Mononuclear cell (primary cell): Measurements from ENCODE around the gene POLR2A. TPM values are rescaled to one million over a fixed set of nuclear protein-coding genes. Genes with fewer than 3 reads are reported as not detected.

Experiments used
- H3K27me3 ChIP-seq: 2 replicates; pipeline ENCODE4 v1.6.0; 2011; ENCODE audit warnings: low read length, control low read depth; ENCODE audit not compliant: insufficient read depth
- H3K4me1 ChIP-seq: 2 replicates; pipeline ENCODE4 v1.5.1; 2011; ENCODE audit warnings: mild to moderate bottlenecking, low read length, control low read depth; ENCODE audit not compliant: insufficient read depth
- H3K4me3 ChIP-seq: 2 replicates; pipeline ENCODE4 v1.5.1; 2011; ENCODE audit warnings: mild to moderate bottlenecking, low read length, moderate library complexity
- H3K9me3 ChIP-seq: 2 replicates; pipeline ENCODE4 v1.5.1; 2011; ENCODE audit warnings: low read depth, mild to moderate bottlenecking, control low read depth, low read length
- total RNA-seq: library from RNA; depleted of rRNA; stranded (reverse); fragments of >200 nt; gene quantifications from one replicate; pipeline ENCODE4 v1.2.3, GENCODE V29; 2012

The POLR2A gene
- total RNA-seq, 1 donor: 174 TPM

GRCh38 chr17:7502171-7502847 is 18.1 kb downstream of the POLR2A start:
- Histone ChIP-seq H3K4me1 (no peaks in the 10 kb centered on the region), H3K9me3 (no peaks in the 10 kb centered on the region), H3K27me3 (no peaks in the 10 kb centered on the region), H3K4me3 (no peak overlapping the region)

- H3K4me1 ChIP-seq: no peaks in the 10 kb centered on the region
- no peaks in the 10 kb centered on the region for H3K27me3 ChIP-seq
Observed at GRCh38 chr17:7502987-7503386, 18.8 kb downstream of the POLR2A start.

DNA sequence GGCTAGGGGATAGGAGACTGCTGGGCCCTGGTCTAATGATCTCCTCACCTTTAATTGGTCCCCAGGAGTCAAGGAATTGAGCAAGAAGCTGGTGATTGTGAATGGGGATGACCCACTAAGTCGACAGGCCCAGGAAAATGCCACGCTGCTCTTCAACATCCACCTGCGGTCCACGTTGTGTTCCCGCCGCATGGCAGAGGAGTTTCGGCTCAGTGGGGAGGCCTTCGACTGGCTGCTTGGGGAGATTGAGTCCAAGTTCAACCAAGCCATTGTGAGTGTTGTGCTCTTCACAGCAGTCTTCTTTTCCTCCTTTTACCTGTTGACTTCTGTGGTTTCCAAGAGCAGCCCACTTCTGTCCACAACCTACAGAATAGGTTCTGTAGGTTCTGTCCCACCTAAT is 19.4 kb downstream of the POLR2A start:
- H3K27me3 ChIP-seq: no peaks in the 10 kb centered on the region
- no peaks in the 10 kb centered on the region for H3K9me3 ChIP-seq
- H3K4me3 ChIP-seq: no peak overlapping the region
- H3K4me1 ChIP-seq: no peaks in the 10 kb centered on the region

More at GRCh38 chr17:7502987-7503386, 18.8 kb downstream of the POLR2A start:
- no peaks in the 10 kb centered on the region for H3K9me3 ChIP-seq
- H3K4me3 ChIP-seq: no peak overlapping the region

GRCh38 chr17:7508145-7508544 is 24.0 kb downstream of the POLR2A start:
- Histone ChIP-seq H3K4me1 (no peaks in the 10 kb centered on the region), H3K4me3 (no peak overlapping the region), H3K27me3 (no peaks in the 10 kb centered on the region), H3K9me3 (no peaks in the 10 kb centered on the region)

GRCh38 chr17:7508846-7509245 is 24.7 kb downstream of the POLR2A start:
- H3K27me3 ChIP-seq: no peaks in the 10 kb centered on the region
- no peaks in the 10 kb centered on the region for H3K4me1 ChIP-seq
- no peaks in the 10 kb centered on the region for H3K9me3 ChIP-seq
- no peak overlapping the region for H3K4me3 ChIP-seq

- Histone ChIP-seq H3K4me3 (no peak overlapping the region), H3K9me3 (no peaks in the 10 kb centered on the region), H3K27me3 (no peaks in the 10 kb centered on the region), H3K4me1 (peaks cover 1% of the 10 kb centered on the region)
Observed at GRCh38 chr17:7509937-7510336, 25.8 kb downstream of the POLR2A start.

DNA sequence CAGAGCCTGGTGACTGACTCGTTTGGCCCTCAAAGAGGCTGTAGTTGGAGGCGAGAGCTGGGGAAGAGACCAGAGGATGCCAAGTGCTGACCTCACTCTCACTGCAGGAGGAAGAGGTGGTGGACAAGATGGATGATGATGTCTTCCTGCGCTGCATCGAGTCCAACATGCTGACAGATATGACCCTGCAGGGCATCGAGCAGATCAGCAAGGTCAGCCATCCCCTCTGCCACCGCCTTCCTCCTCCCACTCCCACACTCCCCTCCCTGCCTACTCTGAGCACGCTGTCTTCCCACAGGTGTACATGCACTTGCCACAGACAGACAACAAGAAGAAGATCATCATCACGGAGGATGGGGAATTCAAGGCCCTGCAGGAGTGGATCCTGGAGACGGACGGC is 26.9 kb downstream of the POLR2A start:
- H3K4me1 ChIP-seq: peaks cover 13% of the 10 kb centered on the region
- no peaks in the 10 kb centered on the region for H3K27me3 ChIP-seq
- H3K4me3 ChIP-seq: no peak overlapping the region

GRCh38 chr17:7512105-7512504 is 27.9 kb downstream of the POLR2A start:
- peaks cover 16% of the 10 kb centered on the region for H3K4me1 ChIP-seq
- H3K4me3 ChIP-seq: no peak overlapping the region
- no peaks in the 10 kb centered on the region for H3K9me3 ChIP-seq
- no peaks in the 10 kb centered on the region for H3K27me3 ChIP-seq

More for the DNA sequence above, 26.9 kb downstream of the POLR2A start:
- H3K9me3 ChIP-seq: no peaks in the 10 kb centered on the region

DNA sequence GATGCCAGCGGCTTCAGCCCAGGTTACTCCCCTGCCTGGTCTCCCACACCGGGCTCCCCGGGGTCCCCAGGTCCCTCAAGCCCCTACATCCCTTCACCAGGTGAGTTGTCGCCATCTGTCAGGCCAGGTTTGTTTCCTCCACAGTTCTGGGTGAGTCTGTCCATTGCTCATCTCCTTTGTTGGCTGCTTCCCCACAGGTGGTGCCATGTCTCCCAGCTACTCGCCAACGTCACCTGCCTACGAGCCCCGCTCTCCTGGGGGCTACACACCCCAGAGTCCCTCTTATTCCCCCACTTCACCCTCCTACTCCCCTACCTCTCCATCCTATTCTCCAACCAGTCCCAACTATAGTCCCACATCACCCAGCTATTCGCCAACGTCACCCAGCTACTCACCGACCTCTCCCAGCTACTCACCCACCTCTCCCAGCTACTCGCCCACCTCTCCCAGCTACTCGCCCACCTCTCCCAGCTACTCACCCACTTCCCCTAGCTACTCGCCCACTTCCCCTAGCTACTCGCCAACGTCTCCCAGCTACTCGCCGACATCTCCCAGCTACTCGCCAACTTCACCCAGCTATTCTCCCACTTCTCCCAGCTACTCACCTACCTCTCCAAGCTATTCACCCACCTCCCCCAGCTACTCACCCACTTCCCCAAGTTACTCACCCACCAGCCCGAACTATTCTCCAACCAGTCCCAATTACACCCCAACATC is 28.8 kb downstream of the POLR2A start:
- peaks cover 16% of the 10 kb centered on the region for H3K4me1 ChIP-seq
- H3K27me3 ChIP-seq: no peaks in the 10 kb centered on the region
- no peak overlapping the region for H3K4me3 ChIP-seq
- no peaks in the 10 kb centered on the region for H3K9me3 ChIP-seq

- H3K27me3 ChIP-seq: no peaks in the 10 kb centered on the region
- H3K4me3 ChIP-seq: no peak overlapping the region
Observed at GRCh38 chr17:7513850-7514419, 29.8 kb downstream of the POLR2A start.

GRCh38 chr17:7515911-7516610 is 31.9 kb downstream of the POLR2A start:
- H3K27me3 ChIP-seq: no peaks in the 10 kb centered on the region
- no peaks in the 10 kb centered on the region for H3K9me3 ChIP-seq
- H3K4me1 ChIP-seq: peaks cover 16% of the 10 kb centered on the region
- no peak overlapping the region for H3K4me3 ChIP-seq

More at GRCh38 chr17:7513850-7514419, 29.8 kb downstream of the POLR2A start:
- Histone ChIP-seq H3K4me1 (peaks cover 16% of the 10 kb centered on the region), H3K9me3 (no peaks in the 10 kb centered on the region)

DNA sequence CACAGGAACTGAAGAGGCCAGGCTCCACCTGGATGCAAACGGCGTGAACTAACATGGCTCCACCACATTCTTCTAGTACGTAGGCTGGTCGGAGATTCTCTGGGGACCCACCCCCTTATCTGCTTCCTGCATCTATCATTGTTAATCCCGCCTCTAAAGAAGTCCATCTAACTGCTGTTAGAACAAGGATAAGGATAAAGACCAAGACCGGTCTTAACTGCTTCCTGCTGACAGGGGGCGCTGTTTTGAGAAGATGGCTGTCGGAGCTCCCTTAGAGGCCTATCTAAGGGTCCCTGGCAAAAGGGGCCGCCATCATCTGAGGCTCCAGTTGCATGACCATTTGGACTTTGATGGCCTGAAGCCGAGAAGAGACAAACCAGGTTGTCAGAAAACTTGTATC is 38.9 kb downstream of the POLR2A start:
- Histone ChIP-seq H3K4me3 (no peak overlapping the region), H3K4me1 (no peaks in the 10 kb centered on the region), H3K9me3 (no peaks in the 10 kb centered on the region), H3K27me3 (no peaks in the 10 kb centered on the region)

GRCh38 chr17:7528842-7529241 is 44.7 kb downstream of the POLR2A start:
- H3K4me1 ChIP-seq: no peaks in the 10 kb centered on the region
- no peaks in the 10 kb centered on the region for H3K27me3 ChIP-seq
- no peak overlapping the region for H3K4me3 ChIP-seq
- H3K9me3 ChIP-seq: peaks cover 4% of the 10 kb centered on the region

DNA sequence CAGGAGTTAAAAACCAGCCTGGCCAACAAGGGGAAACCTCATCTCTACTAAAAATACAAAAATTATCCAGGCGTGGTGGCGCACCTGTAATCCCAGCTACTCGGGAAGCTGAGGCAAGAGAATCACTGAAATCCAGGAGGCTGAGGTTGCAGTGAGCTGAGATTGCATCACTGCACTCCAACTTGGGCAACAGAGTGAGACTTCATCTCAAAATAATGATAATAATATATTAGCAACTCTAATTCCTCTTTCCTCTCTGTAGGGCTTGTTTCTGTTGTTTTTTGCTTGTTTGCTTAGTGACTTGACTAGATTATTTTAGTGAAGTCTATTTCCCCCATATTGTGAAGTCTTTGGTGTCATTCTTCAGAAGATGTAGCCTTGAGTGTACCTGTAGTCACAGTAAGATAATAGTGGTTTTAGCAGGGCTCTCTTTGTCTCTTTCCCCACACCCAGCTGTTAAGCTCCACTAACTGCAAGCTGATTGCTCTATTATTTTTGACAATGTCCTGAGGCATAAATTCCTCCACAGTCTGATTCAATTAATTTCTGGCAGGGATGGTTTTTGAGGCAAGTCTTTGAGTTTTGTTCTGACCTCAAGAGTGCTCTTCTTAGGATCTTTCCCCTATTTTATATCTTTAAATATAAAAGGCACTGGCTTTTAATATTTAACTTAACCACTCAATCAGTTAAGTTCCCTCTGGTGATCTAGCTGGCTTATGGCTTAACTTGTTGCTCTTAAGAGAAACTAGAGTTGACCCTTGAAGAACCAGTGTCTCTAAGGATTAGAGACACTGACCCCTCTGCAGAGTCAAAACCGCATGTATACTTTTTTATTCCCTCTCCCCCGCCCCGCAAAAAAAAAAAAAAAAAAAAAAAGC is 46.1 kb downstream of the POLR2A start:
- no peak overlapping the region for H3K4me3 ChIP-seq
- H3K27me3 ChIP-seq: no peaks in the 10 kb centered on the region
- no peaks in the 10 kb centered on the region for H3K4me1 ChIP-seq
- peaks cover 4% of the 10 kb centered on the region for H3K9me3 ChIP-seq
